K562 (cell line): Measurements from ENCODE around the gene SULT1A1. TPM values are rescaled to one million over a fixed set of nuclear protein-coding genes. Genes with fewer than 3 reads are reported as not detected.
A peak's percentile ranks its signal among the peaks of the same experiment; 100 is the strongest.
"Not testable (repeated sequence)": the region's sequence is repeated elsewhere in the genome, so short reads cannot be mapped to it uniquely, and the experiment has no call there.

Source experiments
- ATAC-seq: fragments of 200-7000 bp; cut with Tn5 transposase; 3 replicates; pipeline ENCODE4 v1.9.1; 2020; ENCODE audit warnings: moderate library complexity
- BruUV-seq: library from RNA; stranded (reverse); fragments of 400-500 nt; replicated peaks from 2 replicates; lab custom pipeline; 2021; lab: Mats Ljungman, UMichigan
- CTCF ChIA-PET: fragments of 300-600 bp; formaldehyde crosslinking; extraction: SDS; loops from one replicate; lab custom pipeline; 2021; ENCODE audit warnings: low intra/inter-chr PET ratio; lab: Yijun Ruan, JAX
- POLR2A ChIA-PET: fragments of 300-600, 350-650 bp; sonication (Branson Sonifier 250); formaldehyde crosslinking; extraction: SDS; loops from one replicate; lab custom pipeline; 2021; ENCODE audit warnings: antibody characterized with exemption, inconsistent platforms; lab: Yijun Ruan, JAX
- DNase-seq, 4 experiments: peaks; one replicate each; pipeline versions ENCODE4 v3.0.0 to v3.0.0-alpha.2; 2011 to 2018; ENCODE audit warnings: low spot score in 3 of 4, mixed read lengths in 3 of 4; ENCODE audit errors: extremely low read depth in 1 of 4
- FAIRE-seq: peaks from 2 replicates; lab custom pipeline; 2011; peaks lifted over from hg19 to GRCh38; lab: Jason Lieb, UNC
- H2AFZ ChIP-seq: 2 replicates; pipeline ENCODE4 v1.6.0; 2011; ENCODE audit warnings: low read depth, low read length, control low read depth, inconsistent platforms
- H3K27ac ChIP-seq: fragments of 200-600 bp; 3 replicates; pipeline ENCODE4 v1.8.0; 2011; ENCODE audit warnings: low read depth, mild to moderate bottlenecking, control low read depth, inconsistent platforms, low read length, moderate library complexity, mixed read lengths; ENCODE audit errors: extremely low read depth
- H3K27me3 ChIP-seq, 2 experiments: fragments of 300-600 bp in 1 of 2; 2 replicates in 1 of 2; 3 replicates in 1 of 2; pipeline versions ENCODE4 v1.6.0 to v1.8.0; 2011; ENCODE audit warnings: inconsistent platforms in 2 of 2, low read length in 2 of 2, mild to moderate bottlenecking in 1 of 2, mixed read lengths in 1 of 2, moderate library complexity in 1 of 2; ENCODE audit not compliant: control insufficient read depth in 2 of 2, insufficient read depth in 2 of 2
- H3K36me3 ChIP-seq: fragments of 300-600 bp; 3 replicates; pipeline ENCODE4 v1.8.0; 2011; ENCODE audit warnings: mild to moderate bottlenecking, low read length, inconsistent platforms; ENCODE audit not compliant: control insufficient read depth, insufficient read depth
- H3K4me1 ChIP-seq, 2 experiments: fragments of 200-600 bp in 1 of 2; replicated peaks in 1 of 2; 2 replicates in 1 of 2; 3 replicates in 1 of 2; pipeline versions ENCODE4 v1.5.1 to v1.8.0; 2011; ENCODE audit warnings: inconsistent platforms in 2 of 2, low read length in 2 of 2, mild to moderate bottlenecking in 1 of 2, mixed read lengths in 1 of 2, moderate library complexity in 1 of 2; ENCODE audit not compliant: control insufficient read depth in 2 of 2, insufficient read depth in 2 of 2
- H3K4me2 ChIP-seq: 2 replicates; pipeline ENCODE4 v1.6.1; 2011; ENCODE audit warnings: low read length, control low read depth, inconsistent platforms, mixed read lengths; ENCODE audit not compliant: insufficient read depth
- H3K4me3 ChIP-seq: fragments of 200-600 bp; sonication (generic), shearing (Covaris generic); 2 replicates; pipeline ENCODE4 v1.5.1; 2016; ENCODE audit warnings: control low read depth, inconsistent platforms
- H3K79me2 ChIP-seq: fragments of 200-600 bp; 3 replicates; pipeline ENCODE4 v1.8.0; 2011; ENCODE audit warnings: low read length, inconsistent platforms; ENCODE audit not compliant: control insufficient read depth, insufficient read depth
- H3K9ac ChIP-seq, 2 experiments: 2 replicates each; pipeline versions ENCODE4 v1.6.0 to v1.6.1; 2011; ENCODE audit warnings: low read depth in 2 of 2, low read length in 2 of 2, control low read depth in 1 of 2, inconsistent platforms in 1 of 2, mild to moderate bottlenecking in 1 of 2, mixed read lengths in 1 of 2; ENCODE audit not compliant: insufficient read depth in 1 of 2
- H3K9me1 ChIP-seq: one replicate; pipeline ENCODE4 v1.6.0; 2011; ENCODE audit warnings: inconsistent platforms, mild to moderate bottlenecking, low read length, moderate library complexity; ENCODE audit not compliant: control insufficient read depth, insufficient read depth
- H3K9me3 ChIP-seq: replicated peaks from 2 replicates; pipeline ENCODE4 v1.5.1; 2011; ENCODE audit warnings: low read depth, low read length, inconsistent platforms; ENCODE audit not compliant: control insufficient read depth, insufficient read depth
- H4K20me1 ChIP-seq: replicated peaks from 2 replicates; pipeline ENCODE4 v1.6.1; 2011; ENCODE audit warnings: low read length, inconsistent platforms, mixed read lengths; ENCODE audit not compliant: control insufficient read depth, insufficient read depth
- HDGF ChIP-seq: fragments of 450-650 bp; IDR thresholded peaks from 2 replicates; pipeline ENCODE4 v1.6.1; 2016
- ZBTB33 ChIP-seq: sonication (generic); formaldehyde crosslinking; IDR thresholded peaks from 2 replicates; pipeline ENCODE4 v1.8.1; 2023; ENCODE audit warnings: mild to moderate bottlenecking, missing genetic modification reagents
- ZFP36 ChIP-seq: fragments of 150-350 bp; IDR thresholded peaks from 2 replicates; pipeline ENCODE4 v1.6.1; 2018; ENCODE audit warnings: low read length, low read depth; ENCODE audit not compliant: partially characterized antibody
- ZNF431 ChIP-seq: sonication (generic); formaldehyde crosslinking; IDR thresholded peaks from 2 replicates; pipeline ENCODE4 v1.8.0; 2022; ENCODE audit warnings: mild to moderate bottlenecking, missing genetic modification reagents
- WGBS: fragments of 100-300 bp; shearing (Covaris generic); methylation state at CpG from one replicate; pipeline ENCODE4 v1.1.6; 2016; ENCODE audit warnings: low coverage, mixed read lengths; ENCODE audit not compliant: insufficient coverage; ENCODE audit errors: missing lambda C conversion rate; 5-methylcytosine and 5-hydroxymethylcytosine counted together
- in situ Hi-C: fragments of 300-500 bp; cut with MboI; formaldehyde crosslinking; loops from 4 replicates; pipeline ENCODE4 v1.15.0; 2018; ENCODE audit warnings: inconsistent platforms, mixed read lengths
- intact Hi-C: fragments of 100-400 bp; cut with micrococcal nuclease; formaldehyde crosslinking; loops from 2 replicates; pipeline ENCODE4 v1.14.2; 2022
- polyA plus RNA-seq, 8 experiments: library from polyadenylated mRNA; depleted of rRNA in 4 of 8; stranded (reverse) in 5 of 8; unstranded in 3 of 8; fragments of >200 nt; fragmentation: Nextera tagmentation in 2 of 8; fragmentation: Illumina TruSeq in 1 of 8; extraction: Ambion mirVana in 2 of 8; extraction: Trizol in 1 of 8; gene quantifications; 2 replicates each; pipeline versions ENCODE4 v1.2.1 to v1.2.3, GENCODE V29; 2011 to 2014; ENCODE audit warnings: inconsistent platforms in 1 of 8, missing spikeins in 1 of 8
- total RNA-seq, 7 experiments: library from RNA; depleted of rRNA in 6 of 7; stranded (reverse); fragments of >200 nt in 6 of 7; fragmentation: Illumina TruSeq in 2 of 7; extraction: Trizol in 2 of 7; gene quantifications; 2 replicates each; pipeline versions ENCODE4 v1.2.1 to v1.2.3, GENCODE V29; 2011 to 2021; ENCODE audit warnings: low replicate concordance in 1 of 7

The SULT1A1 gene
- total and polyA plus RNA-seq, 9 of the 15 experiments (the other 6 are each of a cell fraction or from before 2014, with no cell fraction given), result 3.4 to 30.1 (median 16.6) TPM

DNA sequence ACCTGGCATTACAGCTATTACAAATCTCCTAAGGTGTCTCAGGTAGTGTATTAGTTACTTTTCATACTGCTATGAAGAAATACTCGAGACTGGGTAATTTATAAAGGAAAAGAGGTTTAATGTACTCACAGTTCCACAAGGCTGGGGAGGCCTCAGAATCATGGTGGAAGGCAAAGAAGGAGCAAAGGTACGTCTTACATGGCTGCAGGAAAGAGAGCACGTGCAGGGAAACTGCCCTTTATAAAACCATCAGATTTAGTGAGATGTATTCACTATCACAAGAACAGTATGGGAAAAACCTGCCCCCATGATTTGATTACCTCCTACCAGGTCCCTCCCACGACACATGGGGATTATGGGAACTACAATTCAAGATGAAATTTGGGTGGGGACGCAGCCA is 21.1 kb upstream of the SULT1A1 start:
- H2AFZ ChIP-seq, H3K27ac ChIP-seq, H3K9me3 ChIP-seq, CTCF ChIA-PET, H3K9ac ChIP-seq, H3K79me2 ChIP-seq, H3K4me3 ChIP-seq, H4K20me1 ChIP-seq, FAIRE-seq, H3K4me1 ChIP-seq, H3K27me3 ChIP-seq, in situ Hi-C loops, POLR2A ChIA-PET, intact Hi-C loops, ATAC-seq, BruUV-seq, H3K36me3 ChIP-seq, DNase-seq, H3K9me1 ChIP-seq, H3K4me2 ChIP-seq: not testable (repeated sequence)
- WGBS, result 4% methylated on average over 4 of the region's 5 CpGs
- TF ChIP-seq ZFP36 (peak; percentile 35), ZNF431 (peak; percentile 97)

- 72% methylated on average over 40 of the region's 68 CpGs for WGBS
- Histone ChIP-seq H4K20me1 (no peaks in the 10 kb centered on the region), H3K4me3 (no peak overlapping the region), H3K27me3 (no peaks in the 10 kb centered on the region; a peak in 2 of 5 replicates), H3K4me2 (no peak overlapping the region), H3K9ac (no peak overlapping the region), H3K27ac (no peak overlapping the region), H3K79me2 (no peaks in the 10 kb centered on the region), H3K9me3 (no peaks in the 10 kb centered on the region), H3K4me1 (no peaks in the 10 kb centered on the region), H3K9me1 (no peaks in the 10 kb centered on the region), H3K36me3 (no peaks in the 10 kb centered on the region), H2AFZ (no peak overlapping the region)
- BruUV-seq, result no TSS peak
- ChIA-PET CTCF (no interaction called here), POLR2A (no interaction called here)
- in situ Hi-C loops (loop anchor here (25.0 kb wide), 4 partner anchors 89 to 1589 kb away; partner anchors contain the start of genes EIF3C and EIF3CL), intact Hi-C loops (no loop called here)
- DNase-seq (peak in 1 of 4 experiments; percentile 1), ATAC-seq (no peak), FAIRE-seq (no peak)
- peak; percentile 51; the same call in 1 of the 2 replicates for TF ChIP-seq ZBTB33 (CRISPR knock-in tag)
- TF ChIP-seq HDGF, result no peak
Observed at GRCh38 chr16:28623172-28623711, 13.4 kb upstream of the SULT1A1 start.

DNA sequence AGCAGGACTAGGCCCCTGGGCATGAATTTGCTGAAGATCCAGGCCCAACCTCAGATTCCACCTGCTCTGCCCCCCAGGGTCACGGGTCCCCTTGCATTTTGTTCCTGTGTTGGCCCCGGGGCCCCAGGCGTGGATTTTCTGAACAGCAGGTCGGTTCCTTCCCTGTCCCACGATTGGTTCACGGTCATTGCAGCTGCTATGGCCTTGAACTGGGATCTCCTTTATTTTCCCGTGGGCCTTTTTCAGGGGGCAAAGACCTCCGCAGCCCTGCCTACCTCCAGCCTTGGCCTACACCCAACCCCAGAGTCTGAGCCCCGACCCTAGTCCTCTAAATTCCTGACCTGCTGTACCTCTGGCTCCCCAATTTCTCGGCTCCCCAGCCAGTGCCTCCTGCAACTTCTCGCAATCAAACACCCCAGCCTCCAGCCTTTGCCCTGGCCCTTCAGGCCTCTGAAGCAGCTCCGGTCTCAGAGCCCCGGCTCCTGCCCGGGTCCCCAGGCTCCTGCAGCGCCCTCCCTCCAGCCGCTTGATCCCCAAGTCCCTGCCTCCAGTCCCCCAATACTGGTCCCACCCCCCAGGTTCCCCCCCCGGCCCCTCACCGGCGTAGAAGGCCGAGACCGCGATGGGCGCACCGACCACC is 12.8 kb upstream of the SULT1A1 start:
- BruUV-seq, DNase-seq, H3K27me3 ChIP-seq, H3K9me3 ChIP-seq, H3K36me3 ChIP-seq, intact Hi-C loops, FAIRE-seq, ATAC-seq, POLR2A ChIA-PET, H3K9ac ChIP-seq, H4K20me1 ChIP-seq, CTCF ChIA-PET, H2AFZ ChIP-seq, H3K4me3 ChIP-seq, H3K79me2 ChIP-seq, H3K9me1 ChIP-seq, H3K4me2 ChIP-seq, H3K27ac ChIP-seq, H3K4me1 ChIP-seq: not testable (repeated sequence)
- WGBS, result 23% methylated on average over 11 of the region's 24 CpGs
- in situ Hi-C loops, result loop anchor here (25.0 kb wide), 4 partner anchors 90 to 1590 kb away; partner anchors contain the start of genes EIF3C and EIF3CL
